ENCODE results near the gene ESPL1.

The ESPL1 gene

GRCh38 chr12:53267999-53268629 is at the start of gene ESPL1:
Gene ESPL1, plus strand, starts transcription at chr12:53268299. Its CDS starts 468 bp downstream, at chr12:53268767.
- peak; percentile 72 for DNase-seq (ENCODE audit: low read depth)

- no peak for DNase-seq (ENCODE audit: low read depth)
Observed at GRCh38 chr12:53218551-53219291, 49.4 kb upstream of the ESPL1 start.

GRCh38 chr12:53219292-53219955 is 48.7 kb upstream of the ESPL1 start:
- peak; percentile 70 for DNase-seq (ENCODE audit: low read depth)

- peak; percentile 62 for DNase-seq (ENCODE audit: low read depth)
Observed at GRCh38 chr12:53219956-53220693, 48.0 kb upstream of the ESPL1 start.

GRCh38 chr12:53220694-53221202 is 47.4 kb upstream of the ESPL1 start:
- DNase-seq (ENCODE audit: low read depth) = peak; percentile 78

- no peak for DNase-seq (ENCODE audit: low read depth)
Observed at GRCh38 chr12:53221203-53222080, 46.7 kb upstream of the ESPL1 start.

- DNase-seq (ENCODE audit: low read depth) = no peak
Observed at GRCh38 chr12:53222170-53222721, 45.9 kb upstream of the ESPL1 start.

- DNase-seq (ENCODE audit: low read depth) = no peak
Observed at GRCh38 chr12:53222806-53223261, 45.3 kb upstream of the ESPL1 start.

- DNase-seq (ENCODE audit: low read depth) = no peak
Observed at GRCh38 chr12:53223389-53224060, 44.6 kb upstream of the ESPL1 start.

- DNase-seq (ENCODE audit: low read depth) = no peak
Observed at GRCh38 chr12:53224061-53224896, 43.8 kb upstream of the ESPL1 start.

- no peak for DNase-seq (ENCODE audit: low read depth)
Observed at GRCh38 chr12:53224897-53225634, 43.0 kb upstream of the ESPL1 start.

GRCh38 chr12:53225635-53226424 is 42.3 kb upstream of the ESPL1 start:
- DNase-seq (ENCODE audit: low read depth) = no peak

- DNase-seq (ENCODE audit: low read depth) = no peak
Observed at GRCh38 chr12:53226815-53227214, 41.3 kb upstream of the ESPL1 start.

GRCh38 chr12:53227341-53227740 is 40.8 kb upstream of the ESPL1 start:
- no peak for DNase-seq (ENCODE audit: low read depth)

- DNase-seq (ENCODE audit: low read depth) = no peak
Observed at GRCh38 chr12:53227836-53228235, 40.3 kb upstream of the ESPL1 start.

GRCh38 chr12:53229454-53229853 is 38.6 kb upstream of the ESPL1 start:
- no peak for DNase-seq (ENCODE audit: low read depth)

- DNase-seq (ENCODE audit: low read depth) = no peak
Observed at GRCh38 chr12:53230108-53230845, 37.8 kb upstream of the ESPL1 start.
